Neuronal stem cell (in vitro differentiated cells): ENCODE data around the gene RBAK. TPM values are rescaled to one million over a fixed set of nuclear protein-coding genes. Genes with fewer than 3 reads are reported as not detected.

Experiments used
- DNase-seq: peaks from one replicate; pipeline ENCODE4 v3.0.0-alpha.2; 2013; ENCODE audit warnings: low spot score
- H2AFZ ChIP-seq: one replicate; pipeline ENCODE4 v1.6.1; 2013; ENCODE audit warnings: mild to moderate bottlenecking, low read length, inconsistent platforms
- H2AK5ac ChIP-seq: 2 replicates; pipeline ENCODE4 v1.6.1; 2013; ENCODE audit warnings: low read depth, mild to moderate bottlenecking, inconsistent platforms, low read length, moderate library complexity, mixed read lengths
- H2BK120ac ChIP-seq: 2 replicates; pipeline ENCODE4 v1.6.1; 2013; ENCODE audit warnings: low read depth, mild to moderate bottlenecking, inconsistent platforms, low read length, moderate library complexity, mixed read lengths
- H2BK12ac ChIP-seq: one replicate; pipeline ENCODE4 v1.6.1; 2013; ENCODE audit warnings: low read length, inconsistent platforms
- H2BK15ac ChIP-seq: 2 replicates; pipeline ENCODE4 v1.6.1; 2013; ENCODE audit warnings: mild to moderate bottlenecking, low read length, inconsistent platforms, mixed read lengths
- H2BK5ac ChIP-seq: one replicate; pipeline ENCODE4 v1.6.1; 2013; ENCODE audit warnings: inconsistent platforms, mild to moderate bottlenecking, low read length, moderate library complexity
- H3K14ac ChIP-seq: one replicate; pipeline ENCODE4 v1.6.1; 2013; ENCODE audit warnings: low read length, inconsistent platforms
- H3K18ac ChIP-seq: 2 replicates; pipeline ENCODE4 v1.6.1; 2013; ENCODE audit warnings: low read length, inconsistent platforms
- H3K23ac ChIP-seq: 2 replicates; pipeline ENCODE4 v1.6.1; 2013; ENCODE audit warnings: low read depth, mild to moderate bottlenecking, mixed read lengths, low read length, inconsistent platforms; ENCODE audit not compliant: poor library complexity
- H3K27ac ChIP-seq: replicated peaks from 3 replicates; pipeline ENCODE4 v1.5.1; 2013; ENCODE audit warnings: low read length, inconsistent platforms
- H3K27me3 ChIP-seq, 3 experiments: 2 replicates each; pipeline ENCODE4 v1.6.1; 2013; ENCODE audit warnings: low read length in 3 of 3, mild to moderate bottlenecking in 2 of 3, inconsistent platforms in 1 of 3, low read depth in 1 of 3, mixed read lengths in 1 of 3, moderate library complexity in 1 of 3; ENCODE audit not compliant: control insufficient read depth in 3 of 3, insufficient read depth in 3 of 3
- H3K36me3 ChIP-seq, 2 donors: replicated peaks in 1 of 2; 2 replicates each; pipeline ENCODE4 v1.6.1; 2013; ENCODE audit warnings: low read length in 2 of 2; ENCODE audit not compliant: control insufficient read depth in 2 of 2, insufficient read depth in 2 of 2
- H3K4ac ChIP-seq: 2 replicates; pipeline ENCODE4 v1.6.1; 2013; ENCODE audit warnings: inconsistent platforms, mild to moderate bottlenecking, low read length, moderate library complexity
- H3K4me1 ChIP-seq, 2 donors: 1 replicate in 1 of 2; 2 replicates in 1 of 2; pipeline ENCODE4 v1.6.1; 2013; ENCODE audit warnings: low read length in 2 of 2, low read depth in 1 of 2; ENCODE audit not compliant: control insufficient read depth in 2 of 2, insufficient read depth in 1 of 2
- H3K4me2 ChIP-seq: one replicate; pipeline ENCODE4 v1.6.1; 2013; ENCODE audit warnings: mild to moderate bottlenecking, low read length, inconsistent platforms; ENCODE audit not compliant: insufficient read depth, poor library complexity, severe bottlenecking
- H3K4me3 ChIP-seq, 2 donors: 2 replicates each; pipeline ENCODE4 v1.5.1; 2013; ENCODE audit warnings: low read length in 2 of 2, mild to moderate bottlenecking in 2 of 2, inconsistent platforms in 1 of 2, moderate library complexity in 1 of 2
- H3K79me1 ChIP-seq: one replicate; pipeline ENCODE4 v1.6.1; 2013; ENCODE audit warnings: low read depth, mild to moderate bottlenecking, inconsistent platforms, low read length, moderate library complexity
- H3K9ac ChIP-seq: one replicate; pipeline ENCODE4 v1.6.1; 2013; ENCODE audit warnings: mild to moderate bottlenecking, low read depth, low read length, inconsistent platforms; ENCODE audit not compliant: poor library complexity
- H3K9me3 ChIP-seq, 2 donors: replicated peaks in 1 of 2; 2 replicates each; pipeline versions ENCODE3 to v1.6.1; 2013; ENCODE audit warnings: low read length in 2 of 2, mild to moderate bottlenecking in 2 of 2, inconsistent platforms in 1 of 2, low read depth in 1 of 2, mixed read lengths in 1 of 2, moderate library complexity in 1 of 2; ENCODE audit not compliant: control insufficient read depth in 2 of 2, insufficient read depth in 1 of 2
- H4K8ac ChIP-seq: one replicate; pipeline ENCODE4 v1.6.1; 2013; ENCODE audit warnings: low read depth, mild to moderate bottlenecking, inconsistent platforms, low read length, moderate library complexity
- H4K91ac ChIP-seq: one replicate; pipeline ENCODE4 v1.6.1; 2013; ENCODE audit warnings: low read length, low read depth, mild to moderate bottlenecking, inconsistent platforms; ENCODE audit not compliant: poor library complexity
- WGBS, 2 donors: extraction: QIAGEN DNeasy Blood & Tissue Kit; methylation state at CpG; one replicate each; pipeline ENCODE4 v1.1.7; 2013; ENCODE audit warnings: missing lambda C conversion rate in 2 of 2, mixed read lengths in 1 of 2; ENCODE audit not compliant: insufficient read length in 2 of 2, insufficient replicate concordance in 1 of 2; ENCODE audit errors: extremely low coverage in 2 of 2; 5-methylcytosine and 5-hydroxymethylcytosine counted together
- polyA plus RNA-seq, 2 experiments: library from polyadenylated mRNA; stranded (reverse); fragments of 200-250 nt; gene quantifications; one replicate each; pipeline ENCODE4 v1.2.3, GENCODE V29; 2013

Gene RBAK
- polyA plus RNA-seq (2013, experiment 1 of 2): 6.6 TPM
- 6.4 TPM for polyA plus RNA-seq (2013, experiment 2 of 2)

DNA sequence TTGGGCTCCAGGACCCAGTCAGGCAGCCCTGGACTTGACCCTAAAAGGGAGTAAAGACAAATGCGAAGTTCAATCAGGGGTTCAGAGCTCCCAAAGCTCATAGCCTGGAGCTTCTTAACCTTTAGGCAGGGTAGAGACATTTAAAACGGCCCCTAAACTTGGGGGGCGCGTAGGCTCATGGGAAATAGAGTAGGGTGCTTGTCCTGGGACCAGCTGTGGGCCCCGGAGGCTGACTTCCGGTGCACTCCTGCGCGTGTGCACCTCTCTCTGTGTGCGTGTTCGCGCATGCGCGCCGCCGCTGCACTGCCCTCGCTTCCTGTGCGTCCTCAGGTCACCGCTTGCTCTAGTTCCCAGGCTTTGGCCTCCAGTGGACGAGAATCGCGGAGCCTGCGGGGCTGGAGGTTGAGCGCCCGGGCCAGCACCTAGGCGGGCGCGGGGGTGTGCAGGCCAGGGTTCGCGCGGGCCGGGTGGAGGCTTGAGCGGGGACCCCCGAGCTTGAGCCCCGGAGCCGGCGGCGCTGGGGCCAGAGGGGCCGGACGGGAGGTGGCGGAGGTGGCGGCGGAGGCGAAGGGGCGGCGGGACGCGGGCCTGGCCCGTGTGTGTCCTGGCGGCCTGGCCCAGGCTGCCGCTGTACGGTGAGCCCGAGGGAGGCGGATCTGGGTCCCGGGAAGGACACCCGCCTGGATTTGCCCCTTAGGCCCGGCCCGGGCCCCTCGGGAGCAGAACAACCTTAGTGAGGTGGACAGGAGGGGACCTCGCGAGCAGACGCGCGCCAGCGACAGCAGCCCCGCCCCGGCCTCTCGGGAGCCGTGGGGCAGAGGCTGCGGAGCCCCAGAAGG is at the start of gene RBAK:
Gene RBAK, plus strand, starts transcription at position 303 of the 839 bp plus-strand sequence. CDS start 2,217 bp downstream, outside the sequence.
- DNase-seq: peak; percentile 81

DNA sequence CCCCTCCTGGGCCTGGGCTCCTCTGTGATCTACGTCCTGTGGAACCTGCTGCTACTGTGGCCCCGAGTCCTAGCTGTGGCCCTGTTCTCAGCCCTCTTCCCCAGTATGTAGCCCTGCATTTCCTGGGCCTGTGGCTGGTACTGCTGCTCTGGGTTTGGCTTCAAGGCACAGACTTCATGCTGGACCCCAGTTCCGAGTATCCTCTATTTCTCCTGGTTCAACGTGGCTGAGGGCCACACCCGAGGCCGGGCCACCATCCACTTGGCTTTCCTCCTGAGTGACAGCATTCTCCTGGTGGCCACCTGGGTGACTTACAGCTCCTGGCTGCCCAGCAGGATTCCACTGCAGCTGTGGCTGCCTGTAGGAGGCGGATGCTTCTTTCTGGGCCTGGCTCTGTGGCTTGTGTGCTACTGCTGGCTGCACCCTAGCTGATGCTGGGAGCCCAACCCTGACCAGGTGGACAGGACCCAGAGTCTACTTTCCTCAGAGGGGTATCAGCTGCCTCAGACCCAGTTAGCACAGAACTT is 48.9 kb upstream of the RBAK start:
- no peaks in the 10 kb centered on the region for H3K4me1 ChIP-seq
- H3K9ac ChIP-seq: no peak overlapping the region
- no peak overlapping the region for H3K18ac ChIP-seq
- H2BK15ac ChIP-seq: no peak overlapping the region
- H2AK5ac ChIP-seq: no peak overlapping the region
- WGBS, 2 donors: no CpG with 5 or more reads among the region's 7 CpGs
- no peak overlapping the region for H3K4me3 ChIP-seq
- no peak overlapping the region for H2AFZ ChIP-seq
- H3K27me3 ChIP-seq: peaks cover 0 to 2% (median 0%) of the 10 kb centered on the region in 3 experiments
- H2BK120ac ChIP-seq: no peak overlapping the region
- peaks cover 41 to 82% of the 10 kb centered on the region in 2 donors for H3K36me3 ChIP-seq
- no peak overlapping the region for H3K23ac ChIP-seq
- no peak overlapping the region for H4K8ac ChIP-seq
- H3K27ac ChIP-seq: no peak overlapping the region
- H4K91ac ChIP-seq: no peak overlapping the region
- no peak overlapping the region for H3K4ac ChIP-seq
- no peak overlapping the region for H3K4me2 ChIP-seq
- H3K79me1 ChIP-seq: peaks cover 2% of the 10 kb centered on the region
- H3K14ac ChIP-seq: no peak overlapping the region
- no peak overlapping the region for H2BK12ac ChIP-seq
- no peak for DNase-seq
- no peaks in the 10 kb centered on the region for H3K9me3 ChIP-seq
- no peak overlapping the region for H2BK5ac ChIP-seq

More for the DNA sequence above, at the start of gene RBAK:
- H3K4me2 ChIP-seq: peak within 1 kb of the TSS; percentile 60
- H2BK5ac ChIP-seq: no peak within 1 kb of the TSS
- H2AK5ac ChIP-seq: peak within 1 kb of the TSS; percentile 46
- H3K36me3 ChIP-seq: peaks cover 6 to 28% of the 10 kb centered on the region in 2 donors
- H3K14ac ChIP-seq: peak within 1 kb of the TSS; percentile 56
- peaks cover 0 to 12% of the 10 kb centered on the region in 2 donors for H3K9me3 ChIP-seq
- H4K91ac ChIP-seq: no peak within 1 kb of the TSS
- H2BK15ac ChIP-seq: no peak within 1 kb of the TSS
- H2BK12ac ChIP-seq: no peak within 1 kb of the TSS
- WGBS, 2 donors: no CpG with 5 or more reads among the region's 69 CpGs
- H3K4me1 ChIP-seq: no peaks in the 10 kb centered on the region
- H3K18ac ChIP-seq: peak within 1 kb of the TSS; percentile 96
- peaks cover 4% of the 10 kb centered on the region for H3K79me1 ChIP-seq
- no peak within 1 kb of the TSS for H4K8ac ChIP-seq
- H3K27me3 ChIP-seq: no peaks in the 10 kb centered on the region
- H3K4me3 ChIP-seq: peak within 1 kb of the TSS; percentile 89 to 92
- H2BK120ac ChIP-seq: no peak within 1 kb of the TSS
- H3K4ac ChIP-seq: no peak within 1 kb of the TSS
- peak within 1 kb of the TSS; percentile 93 for H3K23ac ChIP-seq
- peak within 1 kb of the TSS; percentile 97 for H2AFZ ChIP-seq
- H3K9ac ChIP-seq: peak within 1 kb of the TSS; percentile 96
- no peak within 1 kb of the TSS for H3K27ac ChIP-seq

- Histone ChIP-seq H3K23ac (no peak overlapping the region), H3K27ac (no peak overlapping the region), H3K14ac (no peak overlapping the region), H2BK5ac (no peak overlapping the region), H3K36me3 (peaks cover 37 to 73% of the 10 kb centered on the region in 2 donors), H3K4ac (no peak overlapping the region), H4K91ac (no peak overlapping the region), H3K18ac (no peak overlapping the region), H3K9me3 (no peaks in the 10 kb centered on the region), H3K4me3 (no peak overlapping the region), H3K4me2 (no peak overlapping the region), H3K4me1 (no peaks in the 10 kb centered on the region), H4K8ac (no peak overlapping the region), H2BK15ac (no peak overlapping the region), H2AFZ (no peak overlapping the region), H3K9ac (no peak overlapping the region), H3K79me1 (no peaks in the 10 kb centered on the region), H2BK120ac (no peak overlapping the region), H3K27me3 (peaks cover 0 to 2% (median 0%) of the 10 kb centered on the region in 3 experiments), H2BK12ac (no peak overlapping the region), H2AK5ac (no peak overlapping the region)
- no CpG with 5 or more reads among the region's 3 CpGs for WGBS, 2 donors
- DNase-seq: no peak
Observed at GRCh38 chr7:4998244-4998643, 47.4 kb upstream of the RBAK start.

- Histone ChIP-seq H3K4me2 (no peak overlapping the region), H2BK120ac (no peak overlapping the region), H2AFZ (no peak overlapping the region), H3K4me3 (no peak overlapping the region), H2BK5ac (no peak overlapping the region), H3K4ac (no peak overlapping the region), H3K9ac (no peak overlapping the region), H4K91ac (no peak overlapping the region), H3K79me1 (no peaks in the 10 kb centered on the region), H4K8ac (no peak overlapping the region), H2BK12ac (no peak overlapping the region), H3K14ac (no peak overlapping the region), H3K9me3 (no peaks in the 10 kb centered on the region), H3K4me1 (no peaks in the 10 kb centered on the region), H3K27me3 (peaks cover 0 to 2% (median 0%) of the 10 kb centered on the region in 3 experiments), H3K27ac (no peak overlapping the region), H3K18ac (no peak overlapping the region), H3K23ac (no peak overlapping the region), H2AK5ac (no peak overlapping the region), H3K36me3 (peaks cover 31 to 67% of the 10 kb centered on the region in 2 donors), H2BK15ac (no peak overlapping the region)
- no CpG with 5 or more reads among the region's 7 CpGs for WGBS, 2 donors
- DNase-seq: no peak
Observed at GRCh38 chr7:4998910-4999309, 46.8 kb upstream of the RBAK start.
